ENCODE data around the gene EPS8.

GRCh38 chr12:15786772-15787171, 2.4 kb downstream of the EPS8 start:
- TF ChIP-seq CTCF (IDR thresholded peaks at IDR 0.05), result no peak
- no peak for TF ChIP-seq POLR2A (IDR thresholded peaks at IDR 0.05)
